NT2/D1 (cell line): ENCODE data around the gene SHROOM2.

Source experiments
- YY1 ChIP-seq: IDR thresholded peaks from 2 replicates; pipeline ENCODE4 v1.6.1; 2011; ENCODE audit not compliant: insufficient read length, insufficient read depth
- ZNF274 ChIP-seq: IDR thresholded peaks from 2 replicates; pipeline ENCODE4 v1.6.1; 2011; ENCODE audit warnings: mild to moderate bottlenecking, low read depth, low read length

DNA sequence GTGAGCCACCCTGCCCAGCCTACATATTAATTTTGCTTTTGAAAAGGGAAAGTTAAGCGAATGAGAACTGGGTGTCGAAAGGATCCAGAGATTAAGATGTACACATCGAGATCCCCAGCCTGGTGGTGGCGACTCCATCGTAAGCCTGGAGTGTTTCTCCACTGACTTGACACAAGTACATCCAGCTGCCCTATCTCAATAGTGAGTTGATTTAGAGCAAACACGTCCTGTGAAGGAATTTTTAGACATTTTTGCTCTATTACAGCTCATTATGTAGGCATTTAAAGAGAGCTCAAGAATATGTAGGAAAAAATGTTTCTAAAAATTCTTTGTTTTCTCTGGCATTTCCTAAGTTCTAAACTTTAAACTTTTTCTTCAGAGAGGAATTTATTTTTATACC lies 169.3 kb downstream of the SHROOM2 start:
- TF ChIP-seq YY1 (no peak), ZNF274 (no peak)
